NCI-H524 (cell line): Measurements from ENCODE around the gene NPM1.
"Not testable (repeated sequence)": the region's sequence is repeated elsewhere in the genome, so short reads cannot be mapped to it uniquely, and the experiment has no call there.

Experiments
- DNase-seq, 2 experiments: peaks; one replicate each; lab custom pipeline; 2025; lab: John Stamatoyannopoulos, UW

NPM1 gene

DNA sequence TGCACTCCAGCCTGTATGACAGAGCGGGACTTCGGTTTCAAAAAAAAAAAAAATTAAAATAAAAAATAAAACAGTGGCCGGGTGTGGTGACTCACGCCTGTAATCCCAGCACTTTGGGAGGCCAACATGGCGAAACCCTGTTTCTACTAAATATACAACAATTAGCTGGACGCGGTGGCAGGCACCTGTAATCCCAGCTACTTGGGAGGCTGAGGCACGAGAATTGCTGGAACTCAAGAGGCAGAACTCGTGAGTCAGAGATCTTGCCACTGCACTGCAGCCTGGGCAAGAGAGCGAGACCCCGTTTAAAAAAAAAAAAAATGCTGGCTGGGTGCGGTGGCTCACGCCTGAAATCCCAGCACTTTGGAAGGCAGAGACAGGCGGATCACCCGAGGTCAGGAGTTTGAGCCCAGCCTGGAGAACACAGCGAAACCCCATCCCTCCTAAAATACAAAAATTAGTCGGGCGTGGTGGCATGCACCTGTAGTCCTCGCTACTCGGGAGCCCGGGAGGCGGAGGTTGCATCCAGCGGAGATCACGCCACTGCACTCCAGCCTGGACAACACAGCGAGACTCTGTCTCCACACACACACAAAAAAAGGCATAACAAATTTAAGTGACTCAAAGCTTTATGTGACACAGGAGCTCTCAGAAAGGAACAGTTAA, 1.5 kb upstream of the NPM1 start:
- no peak for DNase-seq

DNA sequence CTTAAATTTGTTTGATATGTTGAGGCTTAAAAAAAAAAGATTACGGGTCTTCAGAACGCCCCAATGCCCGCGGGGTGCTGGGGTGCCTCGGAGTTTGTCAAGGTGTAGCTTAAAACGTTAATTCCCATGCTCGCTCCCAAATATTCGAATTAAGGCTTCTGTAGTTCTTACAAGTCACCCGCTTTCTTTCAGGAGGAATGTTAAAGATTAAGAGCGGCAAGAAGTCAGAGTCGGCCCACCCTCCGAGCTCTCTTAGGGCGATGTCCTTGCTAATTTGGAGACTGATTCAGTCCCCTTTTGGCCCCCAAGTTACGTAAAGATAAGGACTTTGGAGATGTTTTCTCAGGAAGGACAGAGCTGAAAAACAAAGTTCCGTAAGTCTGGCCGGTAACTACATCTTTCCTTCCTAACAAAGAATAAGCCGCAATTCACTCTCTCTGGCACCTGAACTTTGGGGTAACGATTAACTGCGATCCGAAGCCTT, 746 bp upstream of the NPM1 start:
- DNase-seq, result peak in 1 of 2 experiments; percentile 48

DNA sequence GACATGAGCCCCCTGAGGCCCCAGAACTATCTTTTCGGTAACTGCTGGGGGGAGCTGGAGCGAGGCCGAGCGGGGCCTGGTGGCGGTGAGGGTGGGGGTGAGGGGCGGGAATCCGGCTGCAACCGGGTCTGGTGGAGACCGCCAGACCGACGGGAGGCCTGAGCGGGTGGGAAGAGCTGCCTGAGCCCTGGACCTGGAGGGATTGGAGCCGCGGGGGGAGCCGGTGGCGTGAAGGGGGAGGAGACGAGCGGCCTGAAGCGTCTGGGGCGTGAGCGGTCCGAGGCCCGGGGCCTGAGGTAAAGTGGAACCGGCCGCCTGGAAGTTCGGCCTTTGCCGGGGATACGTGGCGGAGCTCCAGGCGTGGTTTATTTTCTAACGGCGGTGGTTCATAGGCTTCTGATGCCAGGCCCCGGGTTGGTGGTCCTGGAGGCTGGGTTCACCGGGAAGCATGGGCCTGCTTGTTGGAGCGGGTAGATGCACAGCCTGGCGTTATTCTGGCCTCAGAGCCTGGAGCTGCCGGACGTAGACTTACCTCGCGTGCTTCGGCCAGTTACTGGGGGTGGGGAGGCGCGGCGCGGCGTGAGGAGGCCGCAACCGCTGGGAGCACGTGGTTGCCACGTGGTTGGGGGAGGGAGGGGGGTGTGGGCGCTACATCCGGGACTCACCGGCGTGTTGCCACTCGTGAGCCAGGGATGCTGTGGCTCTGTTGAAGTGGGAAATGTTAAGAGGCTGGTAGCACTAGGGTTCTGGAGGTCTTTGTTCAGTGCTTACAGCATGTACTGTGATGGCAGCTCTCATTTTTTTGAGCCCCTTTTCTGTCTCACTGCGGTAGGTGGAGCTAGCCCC, 544 bp downstream of the NPM1 start:
- peak; percentile 47 to 66 for DNase-seq

DNA sequence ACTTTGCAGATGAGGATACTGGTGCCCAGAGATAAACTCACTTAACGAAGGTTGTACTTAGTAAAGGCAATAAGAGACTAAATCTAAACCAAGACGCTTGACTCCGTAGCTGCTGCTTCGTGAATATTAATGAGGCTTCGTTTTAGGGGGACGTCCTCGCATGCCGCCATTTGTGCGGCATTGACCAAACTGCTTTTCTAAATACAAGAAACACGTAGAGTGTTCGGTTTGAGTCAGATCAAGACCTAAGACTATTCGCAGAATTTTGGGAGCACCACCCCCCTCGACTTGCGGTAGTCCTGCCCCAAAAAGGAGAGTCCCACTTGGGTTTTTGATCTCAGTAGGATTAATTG, 1.1 kb downstream of the NPM1 start:
- DNase-seq, result no peak

DNA sequence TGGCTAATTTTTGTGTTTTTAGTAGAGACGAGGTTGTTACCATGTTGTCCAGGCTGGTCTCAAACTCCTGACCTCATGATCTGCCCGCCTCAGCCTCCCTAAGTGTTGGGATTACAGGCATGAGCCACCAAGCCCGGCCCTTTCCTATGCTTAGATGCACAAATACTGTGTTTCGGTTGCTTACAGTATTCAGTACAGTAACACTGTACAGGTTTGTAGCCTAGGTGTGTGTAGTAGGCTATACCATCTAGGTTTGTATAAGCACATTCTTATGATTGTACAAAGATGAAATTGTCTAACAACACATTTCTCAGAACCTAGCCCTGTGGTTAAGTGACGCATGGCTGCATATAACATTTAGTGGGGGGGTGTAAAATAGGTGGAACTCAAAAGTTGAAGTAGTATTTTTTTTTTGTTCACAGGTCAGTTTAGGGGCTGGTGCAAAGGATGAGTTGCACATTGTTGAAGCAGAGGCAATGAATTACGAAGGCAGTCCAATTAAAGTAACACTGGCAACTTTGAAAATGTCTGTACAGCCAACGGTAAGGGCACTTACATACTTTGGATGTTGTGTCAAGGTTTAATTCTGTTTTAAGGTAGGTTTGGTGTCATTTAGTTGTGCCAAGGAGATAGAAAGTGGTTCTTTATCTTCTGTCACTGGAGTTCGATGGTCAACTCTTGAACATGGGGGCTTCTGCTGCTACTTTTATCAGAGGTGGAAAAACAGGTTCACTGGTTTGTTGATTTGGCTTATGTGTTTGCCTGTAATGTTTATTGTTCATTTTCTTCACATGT, 3.4 kb downstream of the NPM1 start:
- no peak for DNase-seq

DNA sequence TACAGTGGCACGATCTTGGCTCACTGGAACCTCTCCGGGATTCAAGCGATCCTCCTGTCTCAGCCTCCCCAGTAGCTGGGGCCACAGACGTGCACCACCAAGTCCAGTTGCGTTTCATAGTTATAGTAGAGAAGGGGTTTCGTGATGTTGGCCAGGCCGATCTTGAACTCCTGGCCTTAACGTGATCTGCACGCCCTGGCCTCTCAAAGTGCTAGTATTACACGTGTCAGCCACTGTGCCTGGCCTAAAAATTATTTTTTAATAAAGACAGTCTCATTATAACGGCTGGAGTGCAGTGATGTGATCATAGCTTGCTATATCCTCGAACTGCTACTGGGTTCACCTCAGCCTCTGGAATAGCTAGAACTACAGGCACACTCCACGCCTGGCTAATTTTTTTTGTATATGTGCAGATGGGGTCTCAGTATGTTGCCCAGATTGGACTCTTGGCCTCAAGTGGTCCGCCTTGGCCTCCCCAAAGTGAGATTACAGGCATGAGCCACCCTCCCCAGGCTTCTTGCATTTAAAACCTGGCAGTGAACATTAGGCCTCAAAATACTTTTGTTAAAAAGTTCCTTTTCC, 4.4 kb downstream of the NPM1 start:
- no peak for DNase-seq

DNA sequence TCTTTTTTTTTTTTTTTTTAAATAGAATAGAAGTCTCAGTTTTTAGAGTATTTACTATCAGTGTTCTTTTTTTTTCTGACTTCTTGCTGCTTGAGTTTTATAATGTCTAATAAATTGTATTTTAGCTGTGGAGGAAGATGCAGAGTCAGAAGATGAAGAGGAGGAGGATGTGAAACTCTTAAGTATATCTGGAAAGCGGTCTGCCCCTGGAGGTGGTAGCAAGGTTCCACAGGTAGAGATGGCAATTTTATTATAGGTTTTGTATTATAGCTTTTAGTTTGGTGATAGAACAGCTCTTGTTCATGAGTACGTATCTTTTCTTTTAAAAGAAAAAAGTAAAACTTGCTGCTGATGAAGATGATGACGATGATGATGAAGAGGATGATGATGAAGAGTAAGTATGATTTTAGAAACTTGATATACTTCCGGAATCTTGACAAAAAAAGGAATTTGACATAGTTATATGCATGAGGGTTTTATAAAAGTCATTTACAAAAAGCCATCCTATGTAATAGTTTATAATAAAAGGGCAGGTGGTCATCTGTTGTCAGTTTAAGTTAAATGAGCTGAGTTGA, 5.0 kb downstream of the NPM1 start:
- no peak for DNase-seq

DNA sequence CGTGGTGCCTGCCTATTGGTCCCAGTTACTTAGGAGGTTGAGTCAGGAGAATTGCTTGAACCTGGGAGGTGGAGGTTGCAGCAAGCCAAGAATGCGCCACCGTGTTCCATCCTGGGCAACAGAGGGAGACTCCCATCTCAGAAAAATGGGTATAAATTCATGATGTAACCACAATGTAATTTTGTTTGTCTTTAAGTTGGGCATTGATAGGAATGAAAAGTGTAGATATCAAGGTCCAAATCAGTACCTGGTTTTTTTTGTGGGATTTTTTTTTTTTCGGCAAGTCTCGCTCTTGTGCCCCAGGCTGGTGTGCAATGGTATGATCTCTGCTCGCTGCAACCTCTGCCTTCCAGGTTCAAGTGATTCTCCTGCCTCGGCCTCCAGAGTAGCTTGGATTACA, 7.4 kb downstream of the NPM1 start:
- DNase-seq, result no peak

DNA sequence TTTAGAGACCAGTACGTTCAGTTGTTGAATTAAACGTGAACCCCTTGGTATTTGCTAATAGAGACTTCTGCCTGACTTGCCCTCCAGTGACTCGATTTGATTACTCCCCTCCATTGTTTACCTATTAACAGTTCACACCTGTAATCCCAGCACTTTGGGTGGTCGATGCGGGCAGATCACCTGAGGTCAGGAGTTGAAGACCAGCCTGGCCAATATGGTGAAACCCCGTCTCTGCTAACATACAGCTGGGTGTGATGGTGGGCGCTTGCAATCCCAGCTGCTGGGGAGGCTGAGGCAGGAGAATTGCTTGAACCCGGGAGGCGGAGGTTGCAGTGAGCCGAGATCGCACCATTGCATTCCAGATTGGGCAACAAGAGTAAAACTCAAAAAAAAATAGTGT, 8.9 kb downstream of the NPM1 start:
- not testable (repeated sequence) for DNase-seq

DNA sequence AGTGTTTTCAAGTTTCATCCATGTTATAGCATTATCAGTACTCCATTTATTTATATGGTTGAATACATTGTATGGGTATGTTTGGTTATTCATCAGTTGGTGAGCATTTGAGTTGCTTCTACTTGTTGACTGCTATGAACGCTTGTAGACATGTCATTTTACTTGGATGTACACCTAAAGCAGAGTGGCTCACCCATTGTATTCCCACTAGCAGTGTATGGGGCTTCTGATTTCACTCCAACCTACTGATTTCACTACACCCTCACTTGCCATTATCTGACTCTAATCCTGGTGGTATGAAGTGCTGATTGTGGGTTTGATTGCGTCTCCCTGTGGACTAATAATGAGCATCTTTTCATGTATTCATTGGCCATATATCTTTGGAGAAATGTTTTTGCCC, 9.5 kb downstream of the NPM1 start:
- DNase-seq, result no peak

DNA sequence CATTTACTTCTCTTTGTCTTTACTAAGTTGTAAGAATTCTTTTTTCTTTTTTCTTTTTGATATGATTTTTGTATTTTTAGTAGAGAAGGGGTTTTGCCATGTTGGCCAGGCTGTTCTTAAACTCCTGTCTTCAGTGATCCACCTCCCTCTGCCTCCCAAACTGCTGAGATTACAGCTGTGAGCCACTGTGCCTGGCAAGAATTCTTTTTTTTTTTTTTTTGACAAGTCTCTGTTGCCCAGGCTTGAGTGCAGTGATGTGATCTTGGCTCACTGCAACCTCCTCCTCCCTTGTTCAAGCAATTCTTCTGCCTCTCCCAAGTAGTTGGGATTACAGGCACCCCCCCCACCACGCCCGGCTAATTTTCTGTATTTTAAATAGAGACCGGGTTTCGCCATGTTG, 9.9 kb downstream of the NPM1 start:
- DNase-seq, result no peak

DNA sequence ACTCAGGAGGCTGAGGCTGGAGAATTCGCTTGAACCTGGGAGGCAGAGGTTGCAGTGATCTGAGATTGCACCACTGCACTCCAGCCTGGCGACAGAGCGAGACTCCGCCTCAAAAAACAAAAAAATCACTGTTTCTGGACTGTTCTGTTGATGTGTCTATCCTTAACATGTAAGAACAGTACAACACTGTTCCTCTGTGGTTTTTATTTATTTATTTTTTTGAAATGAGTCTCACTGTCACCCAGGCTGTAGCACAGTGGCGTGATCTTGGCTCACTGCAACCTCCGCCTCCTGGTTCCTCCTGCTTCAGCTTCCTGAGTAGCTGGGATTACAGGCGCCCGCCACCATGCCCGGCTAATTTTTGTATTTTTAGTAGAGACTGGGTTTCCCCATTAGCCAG, 11.0 kb downstream of the NPM1 start:
- not testable (repeated sequence) for DNase-seq

DNA sequence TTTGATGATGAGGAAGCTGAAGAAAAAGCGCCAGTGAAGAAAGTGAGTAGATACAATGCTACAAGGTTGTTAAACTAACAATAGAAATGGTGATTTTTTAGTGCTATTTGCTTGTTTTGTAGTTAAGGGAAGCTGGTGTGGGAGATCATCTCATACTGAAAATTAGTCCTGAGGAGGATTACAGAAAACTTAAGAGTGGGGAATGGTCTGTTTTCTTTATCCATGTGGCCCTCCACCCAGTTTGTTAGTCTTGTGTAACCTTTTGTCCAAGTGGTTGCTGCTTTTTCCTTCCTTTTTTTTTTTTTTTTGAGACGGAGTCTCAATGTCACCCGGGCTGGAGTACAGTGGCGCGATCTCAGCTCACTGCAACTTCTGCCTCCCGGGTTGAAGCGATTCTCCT, 12.5 kb downstream of the NPM1 start:
- no peak for DNase-seq

DNA sequence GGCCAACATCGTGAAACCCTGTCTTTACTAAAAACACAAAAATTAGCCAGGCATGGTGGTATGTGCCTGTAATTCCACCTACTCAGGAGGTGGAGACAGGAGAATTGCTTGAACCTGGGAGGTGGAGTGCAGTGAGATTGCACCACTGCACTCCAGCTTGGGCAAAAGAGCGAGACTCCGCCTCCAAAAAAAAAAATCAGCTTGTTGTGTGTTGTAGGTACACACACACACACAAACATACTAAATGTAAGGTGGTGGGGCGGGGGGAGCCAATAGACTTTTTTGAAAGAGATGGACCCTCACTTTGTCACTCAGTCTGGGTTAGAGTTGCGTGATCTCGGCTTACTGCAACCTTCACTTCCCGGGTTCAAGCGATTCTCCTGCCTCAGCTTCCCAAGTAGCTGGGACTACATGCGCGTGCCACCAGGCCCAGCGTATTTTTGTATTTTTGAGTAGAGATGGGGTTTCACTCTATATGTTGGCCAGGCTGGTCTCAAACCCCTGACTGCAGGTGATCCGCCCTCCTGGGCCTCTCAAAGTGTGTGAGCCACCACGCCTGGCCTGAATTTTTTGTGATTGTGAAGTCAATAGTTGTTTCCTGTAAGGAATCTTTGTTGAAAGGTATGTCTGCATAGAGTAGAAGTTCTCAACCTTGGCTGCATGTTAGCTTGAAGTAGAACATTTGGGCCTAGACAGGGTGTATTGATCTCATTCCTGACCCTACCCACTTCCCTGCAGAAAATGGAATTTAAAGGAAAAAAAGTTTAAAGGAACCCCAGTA, 13.7 kb downstream of the NPM1 start:
- DNase-seq, result no peak

DNA sequence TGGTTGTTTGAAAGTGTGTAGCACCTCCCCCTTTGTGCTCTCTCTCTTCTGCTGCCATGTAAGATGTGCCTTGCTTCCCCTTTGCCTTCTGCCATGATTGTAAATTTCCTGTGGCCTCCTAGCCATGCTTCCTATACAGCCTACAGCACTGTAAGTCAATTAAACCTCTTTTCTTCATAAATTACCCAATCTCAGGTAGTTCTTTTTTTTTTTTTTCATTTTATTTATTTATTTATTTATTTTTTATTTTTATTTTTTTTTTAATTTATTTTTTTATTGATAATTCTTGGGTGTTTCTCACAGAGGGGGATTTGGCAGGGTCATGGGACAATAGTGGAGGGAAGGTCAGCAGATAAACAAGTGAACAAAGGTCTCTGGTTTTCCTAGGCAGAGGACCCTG, 15.1 kb downstream of the NPM1 start:
- not testable (repeated sequence) for DNase-seq

DNA sequence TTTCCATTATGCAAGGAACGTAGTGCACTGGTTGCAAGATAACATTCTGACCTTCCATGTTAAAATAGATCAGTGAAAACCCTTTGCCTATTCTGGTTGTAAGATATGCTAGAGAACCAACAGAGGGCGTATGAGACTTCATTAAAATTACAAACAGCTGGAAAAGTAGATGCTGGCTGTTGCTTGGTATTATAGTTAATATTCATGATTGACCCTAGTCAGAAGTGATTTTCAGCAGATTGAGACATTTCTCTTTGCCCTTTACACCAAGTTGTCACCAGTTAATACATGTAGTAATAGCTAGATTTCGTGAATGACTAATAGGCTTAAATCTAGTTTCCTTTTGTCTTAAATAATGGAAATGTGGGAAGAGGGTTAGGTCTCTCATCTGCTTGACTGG, 18.0 kb downstream of the NPM1 start:
- peak in 1 of 2 experiments; percentile 39 for DNase-seq

DNA sequence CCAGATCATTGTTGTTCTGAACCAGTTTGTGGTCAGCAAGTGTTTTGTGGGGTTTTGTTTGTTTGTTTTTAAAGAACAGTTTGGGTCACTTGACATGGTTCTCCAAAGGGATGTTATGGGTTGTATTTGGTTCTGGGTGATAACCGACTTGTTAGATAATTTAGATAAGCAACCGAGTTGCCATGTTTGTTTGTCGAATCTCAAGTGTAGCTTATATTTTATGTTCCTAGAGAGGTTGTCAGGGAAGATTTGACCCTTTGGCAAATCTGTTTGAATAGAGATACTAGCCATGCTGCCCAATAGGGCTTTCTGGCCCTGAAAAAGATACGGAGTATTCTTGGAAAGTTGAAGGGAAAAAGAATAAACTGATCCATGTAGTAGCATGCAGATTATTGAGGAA, 19.6 kb downstream of the NPM1 start:
- DNase-seq, result no peak

DNA sequence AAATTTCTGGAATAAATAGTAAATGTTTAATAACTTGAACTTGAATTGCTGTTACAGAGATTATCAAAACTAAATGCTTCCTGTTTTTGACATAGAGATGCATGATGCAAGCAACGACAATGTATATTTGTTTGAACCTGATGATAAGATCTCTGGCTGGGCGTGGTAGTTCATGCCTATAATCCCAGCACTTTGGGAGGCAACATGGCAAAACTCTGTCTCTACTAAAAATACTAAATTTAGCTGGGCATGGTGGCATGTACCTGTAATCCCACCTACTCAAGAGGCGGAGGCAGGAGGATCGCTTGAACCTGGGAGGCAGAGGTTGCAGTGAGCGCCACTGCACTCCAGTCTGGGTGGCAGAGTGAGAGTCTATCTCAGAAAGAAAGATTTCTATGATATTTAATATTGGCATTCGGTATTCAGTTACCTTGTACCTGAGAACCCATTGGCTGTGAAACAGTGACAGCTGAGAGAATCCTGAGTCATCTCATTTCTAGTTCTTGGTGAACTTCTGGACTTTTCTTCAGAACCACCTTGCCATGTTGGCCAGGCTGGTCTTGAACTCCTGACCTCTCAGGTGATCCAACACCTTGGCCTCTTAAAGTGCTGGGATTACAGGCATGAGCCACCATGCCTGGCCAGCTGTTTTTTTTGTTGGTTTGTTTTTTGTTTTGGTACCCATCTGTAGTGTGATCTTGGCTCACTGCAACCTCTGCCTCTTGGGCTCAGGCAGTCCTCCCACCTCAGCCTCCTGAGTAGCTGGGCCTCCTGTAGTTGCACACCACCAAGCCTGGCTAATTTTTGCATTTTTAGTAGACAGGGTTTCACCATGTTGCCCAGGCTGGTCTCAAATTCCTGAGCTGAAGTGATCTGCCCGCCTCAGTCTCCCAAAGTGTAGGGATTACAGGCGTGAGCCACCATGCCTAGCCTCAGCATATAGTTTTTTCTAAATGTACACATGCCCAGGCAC, 21.8 kb downstream of the NPM1 start:
- DNase-seq, result no peak

DNA sequence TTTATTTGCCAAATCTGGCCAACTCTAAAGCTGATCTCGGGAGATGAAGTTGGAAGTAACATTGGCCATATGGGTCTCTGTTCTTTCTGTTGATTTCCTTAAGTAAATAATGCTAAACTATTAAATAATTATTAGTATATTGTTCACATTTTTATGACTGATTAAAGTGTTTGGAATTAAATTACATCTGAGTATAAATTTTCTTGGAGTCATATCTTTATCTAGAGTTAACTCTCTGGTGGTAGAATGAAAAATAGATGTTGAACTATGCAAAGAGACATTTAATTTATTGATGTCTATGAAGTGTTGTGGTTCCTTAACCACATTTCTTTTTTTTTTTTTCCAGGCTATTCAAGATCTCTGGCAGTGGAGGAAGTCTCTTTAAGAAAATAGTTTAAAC, 22.5 kb downstream of the NPM1 start:
- no peak for DNase-seq

DNA sequence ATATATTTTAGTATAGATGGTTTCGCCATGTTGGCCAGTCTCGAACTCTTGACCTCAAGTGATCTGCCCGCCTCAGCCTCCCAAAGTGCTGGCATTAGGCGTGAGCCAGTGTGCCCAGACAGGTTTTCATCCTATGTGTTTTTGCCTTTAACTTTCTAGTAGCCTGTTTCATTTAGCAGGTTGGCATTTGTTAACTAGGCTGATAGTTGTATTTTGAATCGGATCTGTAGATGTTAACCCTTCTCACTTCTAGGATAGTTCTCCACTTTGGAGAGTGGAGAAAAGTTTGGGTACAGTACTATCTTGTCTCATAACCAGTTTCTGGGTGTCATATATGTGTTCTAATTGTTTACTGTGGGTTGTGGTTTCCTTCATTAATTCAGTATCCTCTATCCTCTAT, 24.5 kb downstream of the NPM1 start:
- no peak for DNase-seq
